Mucosa of stomach (tissue), 1 donor: ENCODE data around the gene SLC25A51.

ENCODE experiments used
- H3K27me3 ChIP-seq: one replicate; pipeline ENCODE4 v1.7.0; 2013; ENCODE audit warnings: mild to moderate bottlenecking, low read length; ENCODE audit not compliant: control insufficient read depth, insufficient read depth
- H3K36me3 ChIP-seq: one replicate; pipeline ENCODE4 v1.7.0; 2013; ENCODE audit warnings: low read length; ENCODE audit not compliant: control insufficient read depth, insufficient read depth
- H3K4me1 ChIP-seq: one replicate; pipeline ENCODE4 v1.7.0; 2013; ENCODE audit warnings: mild to moderate bottlenecking, low read length; ENCODE audit not compliant: control insufficient read depth, insufficient read depth
- H3K4me3 ChIP-seq: one replicate; pipeline ENCODE4 v1.7.0; 2013; ENCODE audit warnings: low read length
- H3K9ac ChIP-seq: one replicate; pipeline ENCODE4 v1.7.0; 2013; ENCODE audit warnings: mild to moderate bottlenecking, low read length, moderate library complexity
- H3K9me3 ChIP-seq: one replicate; pipeline ENCODE4 v1.7.0; 2013; ENCODE audit warnings: mild to moderate bottlenecking, low read length, moderate library complexity; ENCODE audit not compliant: control insufficient read depth
- donor health status: Pancreatic carcinoma.

Gene SLC25A51, protein sequence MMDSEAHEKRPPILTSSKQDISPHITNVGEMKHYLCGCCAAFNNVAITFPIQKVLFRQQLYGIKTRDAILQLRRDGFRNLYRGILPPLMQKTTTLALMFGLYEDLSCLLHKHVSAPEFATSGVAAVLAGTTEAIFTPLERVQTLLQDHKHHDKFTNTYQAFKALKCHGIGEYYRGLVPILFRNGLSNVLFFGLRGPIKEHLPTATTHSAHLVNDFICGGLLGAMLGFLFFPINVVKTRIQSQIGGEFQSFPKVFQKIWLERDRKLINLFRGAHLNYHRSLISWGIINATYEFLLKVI

DNA sequence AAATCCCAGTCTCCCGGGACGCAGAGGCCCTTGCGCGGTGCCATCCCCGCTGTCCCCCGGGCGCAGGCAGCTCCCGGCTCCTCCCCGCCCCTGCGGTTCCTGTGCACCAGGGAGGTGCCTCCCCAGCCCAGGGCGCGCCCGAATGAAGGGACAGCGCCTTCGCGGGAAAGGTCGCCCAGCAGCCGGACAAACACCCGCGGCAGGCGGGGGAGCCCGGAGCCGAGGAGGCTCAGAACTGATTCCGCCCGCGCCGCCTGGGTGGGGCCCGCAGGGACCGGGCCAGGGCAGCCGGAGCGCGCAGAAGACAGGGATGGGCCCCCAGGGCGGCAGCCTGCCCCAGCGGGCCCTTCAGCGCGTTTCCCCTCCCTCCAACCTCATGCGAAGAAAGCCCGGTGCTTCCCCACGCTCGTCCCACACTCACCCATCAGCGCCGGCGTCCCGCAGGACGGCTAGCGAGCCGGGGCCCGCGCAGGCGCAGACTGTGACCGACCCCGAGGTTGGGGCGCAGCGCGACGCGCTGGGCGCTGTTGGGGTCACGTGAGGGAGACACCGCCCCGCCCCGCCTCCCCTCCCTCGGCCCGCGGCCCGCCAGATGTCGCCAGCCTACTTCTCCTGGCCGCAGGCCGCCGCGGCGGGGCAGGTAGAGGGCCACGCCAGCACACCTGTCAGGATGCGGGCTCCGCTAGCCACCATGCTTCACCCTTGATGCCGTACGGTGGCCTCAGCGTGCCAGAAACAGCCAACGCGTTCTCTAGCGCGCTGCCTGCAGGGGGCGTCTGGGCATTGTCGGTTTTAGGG lies at the start of gene SLC25A51:
Gene SLC25A51 (minus strand): TSS at position 481 of the 798 bp plus-strand sequence. CDS start 15,577 bp downstream, outside the sequence.
- peak within 1 kb of the TSS; percentile 62 for H3K4me3 ChIP-seq
- H3K27me3 ChIP-seq: no peaks in the 10 kb centered on the region
- H3K36me3 ChIP-seq: no peaks in the 10 kb centered on the region
- no peaks in the 10 kb centered on the region for H3K9me3 ChIP-seq
- peak within 1 kb of the TSS; percentile 83 for H3K9ac ChIP-seq
- peaks cover 17% of the 10 kb centered on the region for H3K4me1 ChIP-seq

- no peak overlapping the region for H3K4me3 ChIP-seq
- H3K9ac ChIP-seq: no peak overlapping the region
- no peaks in the 10 kb centered on the region for H3K36me3 ChIP-seq
- H3K27me3 ChIP-seq: no peaks in the 10 kb centered on the region
- no peaks in the 10 kb centered on the region for H3K9me3 ChIP-seq
- H3K4me1 ChIP-seq: peaks cover 12% of the 10 kb centered on the region
These were observed 49.4 kb upstream of the SLC25A51 start for GRCh38 chr9:37953206-37953774.

DNA sequence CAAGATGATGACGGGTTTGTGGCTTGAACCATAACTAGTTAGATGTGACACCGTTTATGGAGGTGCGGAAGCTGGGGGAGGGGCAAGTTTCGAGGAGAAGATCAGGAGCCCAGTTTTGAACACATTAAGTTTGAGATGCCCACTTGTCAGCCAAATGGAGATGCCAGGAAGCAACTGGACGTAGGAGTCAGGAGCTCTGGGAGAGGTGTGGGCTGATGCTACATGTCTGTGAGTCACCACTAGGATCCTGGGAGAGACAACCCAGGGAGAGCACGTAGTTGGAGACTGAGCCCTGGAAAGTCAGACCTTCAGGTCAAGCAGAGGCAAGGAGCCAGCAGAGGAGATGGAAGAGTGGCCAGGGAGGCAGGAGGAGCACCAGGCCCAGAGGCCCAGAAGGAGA lies 48.8 kb upstream of the SLC25A51 start:
- peaks cover 2% of the 10 kb centered on the region for H3K36me3 ChIP-seq

GRCh38 chr9:37951671-37952449 lies 47.9 kb upstream of the SLC25A51 start:
- Histone ChIP-seq H3K4me3 (no peak overlapping the region), H3K9me3 (no peaks in the 10 kb centered on the region), H3K27me3 (no peaks in the 10 kb centered on the region), H3K4me1 (peaks cover 6% of the 10 kb centered on the region), H3K9ac (no peak overlapping the region), H3K36me3 (peaks cover 6% of the 10 kb centered on the region)

More for the DNA sequence above, 48.8 kb upstream of the SLC25A51 start:
- no peaks in the 10 kb centered on the region for H3K9me3 ChIP-seq
- H3K4me1 ChIP-seq: peaks cover 12% of the 10 kb centered on the region
- no peak overlapping the region for H3K4me3 ChIP-seq
- H3K27me3 ChIP-seq: no peaks in the 10 kb centered on the region
- H3K9ac ChIP-seq: no peak overlapping the region

- H3K4me3 ChIP-seq: no peak overlapping the region
- no peak overlapping the region for H3K9ac ChIP-seq
- peaks cover 10% of the 10 kb centered on the region for H3K36me3 ChIP-seq
- no peaks in the 10 kb centered on the region for H3K9me3 ChIP-seq
- H3K4me1 ChIP-seq: peaks cover 5% of the 10 kb centered on the region
- H3K27me3 ChIP-seq: no peaks in the 10 kb centered on the region
These were observed 46.6 kb upstream of the SLC25A51 start for GRCh38 chr9:37950561-37950960.

- Histone ChIP-seq H3K9me3 (no peaks in the 10 kb centered on the region), H3K9ac (no peak overlapping the region), H3K4me1 (peaks cover 5% of the 10 kb centered on the region), H3K4me3 (no peak overlapping the region), H3K27me3 (no peaks in the 10 kb centered on the region), H3K36me3 (peaks cover 10% of the 10 kb centered on the region)
These were observed 45.6 kb upstream of the SLC25A51 start for GRCh38 chr9:37949576-37949975.

DNA sequence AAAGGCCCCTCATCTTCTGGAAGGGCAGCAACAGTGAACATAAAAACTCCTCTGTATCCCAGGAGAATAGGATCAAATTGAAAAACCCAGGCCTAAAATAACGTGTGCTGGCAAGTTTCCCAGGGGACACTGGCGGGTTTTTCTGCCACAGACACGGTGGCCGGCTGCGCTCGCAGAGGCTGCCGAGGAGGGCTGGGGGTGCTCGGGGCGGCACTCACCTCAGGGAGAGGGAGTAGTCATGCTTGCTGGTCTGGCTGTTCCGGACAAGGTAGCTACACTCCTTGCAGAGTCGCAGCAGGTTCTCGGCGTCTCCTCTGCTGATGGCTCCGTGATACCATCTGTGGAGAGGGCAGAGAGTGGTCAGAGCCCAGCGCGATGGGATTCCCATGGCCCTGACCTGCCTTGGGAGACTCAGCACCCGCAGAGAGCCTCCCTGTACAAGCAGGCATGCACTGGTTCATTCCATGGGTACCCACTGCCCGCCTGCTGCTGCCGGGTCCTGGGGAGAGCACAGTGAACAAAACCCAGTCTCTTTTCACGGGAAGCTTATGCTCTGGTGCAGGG lies 44.6 kb upstream of the SLC25A51 start:
- H3K27me3 ChIP-seq: no peaks in the 10 kb centered on the region
- peaks cover 6% of the 10 kb centered on the region for H3K4me1 ChIP-seq
- peaks cover 10% of the 10 kb centered on the region for H3K36me3 ChIP-seq
- H3K9me3 ChIP-seq: no peaks in the 10 kb centered on the region
- no peak overlapping the region for H3K4me3 ChIP-seq
- H3K9ac ChIP-seq: no peak overlapping the region

- H3K9me3 ChIP-seq: no peaks in the 10 kb centered on the region
- no peak overlapping the region for H3K9ac ChIP-seq
- H3K27me3 ChIP-seq: no peaks in the 10 kb centered on the region
- H3K4me1 ChIP-seq: peaks cover 7% of the 10 kb centered on the region
- peaks cover 10% of the 10 kb centered on the region for H3K36me3 ChIP-seq
- no peak overlapping the region for H3K4me3 ChIP-seq
These were observed 44.0 kb upstream of the SLC25A51 start for GRCh38 chr9:37947977-37948376.

DNA sequence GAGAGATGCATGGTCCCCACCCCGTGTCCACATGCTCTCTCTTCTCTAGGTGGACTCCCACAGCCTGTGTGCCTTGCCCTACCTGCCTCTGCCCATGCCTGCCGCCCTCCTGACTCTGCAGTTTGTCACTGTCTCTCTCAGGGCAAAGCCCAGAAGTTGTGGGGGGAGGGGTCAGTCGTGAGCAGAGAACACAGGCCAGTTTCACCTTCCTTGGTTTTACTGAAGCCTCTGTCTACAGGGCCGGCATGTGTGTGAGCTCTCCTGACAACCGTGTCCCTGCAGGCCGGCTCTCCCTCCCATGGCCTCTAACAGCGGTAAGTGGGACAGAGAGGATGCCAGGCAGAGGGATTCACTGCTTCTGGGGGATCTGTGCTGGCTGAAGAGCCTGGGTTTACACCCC lies 43.5 kb upstream of the SLC25A51 start:
- no peaks in the 10 kb centered on the region for H3K9me3 ChIP-seq
- peaks cover 10% of the 10 kb centered on the region for H3K36me3 ChIP-seq
- H3K27me3 ChIP-seq: no peaks in the 10 kb centered on the region
- H3K4me3 ChIP-seq: no peak overlapping the region
- no peak overlapping the region for H3K9ac ChIP-seq
- H3K4me1 ChIP-seq: peaks cover 7% of the 10 kb centered on the region

- H3K9me3 ChIP-seq: no peaks in the 10 kb centered on the region
- peaks cover 10% of the 10 kb centered on the region for H3K36me3 ChIP-seq
- H3K9ac ChIP-seq: no peak overlapping the region
- H3K4me3 ChIP-seq: no peak overlapping the region
- peaks cover 7% of the 10 kb centered on the region for H3K4me1 ChIP-seq
- no peaks in the 10 kb centered on the region for H3K27me3 ChIP-seq
These were observed 43.0 kb upstream of the SLC25A51 start for GRCh38 chr9:37946971-37947370.

DNA sequence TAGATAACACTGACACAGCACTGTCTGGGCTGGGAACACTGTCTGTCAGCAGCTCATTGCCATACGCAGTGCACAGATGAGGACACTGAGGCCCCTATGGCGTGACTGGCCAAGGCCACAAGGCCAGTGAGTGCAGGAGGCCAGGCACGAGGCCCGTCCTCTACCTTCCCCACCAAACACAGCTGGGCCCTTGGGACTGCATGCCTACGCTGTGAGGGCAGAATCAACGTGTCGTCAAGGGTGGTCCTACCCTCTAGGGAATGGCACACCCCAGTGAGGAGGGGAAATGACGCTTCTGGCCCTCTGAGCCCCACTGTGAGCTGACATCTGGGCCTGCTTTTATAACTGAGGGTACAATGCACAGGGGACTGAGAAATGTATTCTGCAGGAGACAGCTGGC lies 42.1 kb upstream of the SLC25A51 start:
- Histone ChIP-seq H3K9ac (no peak overlapping the region), H3K4me1 (peaks cover 7% of the 10 kb centered on the region), H3K9me3 (no peaks in the 10 kb centered on the region), H3K27me3 (no peaks in the 10 kb centered on the region), H3K4me3 (no peak overlapping the region), H3K36me3 (peaks cover 10% of the 10 kb centered on the region)
